Smooth muscle cell (in vitro differentiated cells): Measurements from ENCODE around the gene TUBA1A. TPM values are rescaled to one million over a fixed set of nuclear protein-coding genes. Genes with fewer than 3 reads are reported as not detected.
"Not testable (repeated sequence)": the region's sequence is repeated elsewhere in the genome, so short reads cannot be mapped to it uniquely, and the experiment has no call there.

Experiments used
- DNase-seq: peaks from one replicate; lab custom pipeline; 2025; ENCODE audit not compliant: unreplicated experiment; lab: John Stamatoyannopoulos, UW
- H2AFZ ChIP-seq: fragments of 200-600 bp; sonication (generic); 2 replicates; pipeline ENCODE4 v1.6.0; 2016; ENCODE audit warnings: antibody characterized with exemption, low read depth, mild to moderate bottlenecking
- H3F3A ChIP-seq: fragments of 200-600 bp; sonication (generic); 2 replicates; pipeline ENCODE4 v1.6.0; 2017; ENCODE audit warnings: antibody characterized with exemption, low read depth
- H3K27ac ChIP-seq: fragments of 200-600 bp; sonication (generic); 2 replicates; pipeline ENCODE4 v1.5.1; 2016; ENCODE audit warnings: low read depth, mild to moderate bottlenecking
- H3K27me3 ChIP-seq: fragments of 200-600 bp; sonication (generic); 2 replicates; pipeline ENCODE4 v1.6.1; 2016; ENCODE audit warnings: low read depth, mild to moderate bottlenecking
- H3K36me3 ChIP-seq: fragments of 200-600 bp; sonication (generic); 2 replicates; pipeline ENCODE4 v1.5.1; 2016; ENCODE audit warnings: low read depth
- H3K4me1 ChIP-seq: fragments of 200-600 bp; sonication (generic); 2 replicates; pipeline ENCODE4 v1.5.1; 2016; ENCODE audit warnings: low read depth
- H3K4me2 ChIP-seq: fragments of 200-600 bp; sonication (generic); 2 replicates; pipeline ENCODE4 v1.6.0; 2016; ENCODE audit warnings: mild to moderate bottlenecking
- H3K4me3 ChIP-seq: fragments of 200-600 bp; sonication (generic); 2 replicates; pipeline ENCODE4 v1.5.1; 2016; ENCODE audit warnings: mild to moderate bottlenecking
- H3K79me2 ChIP-seq: fragments of 200-600 bp; sonication (generic); 2 replicates; pipeline ENCODE4 v1.6.0; 2016; ENCODE audit warnings: low read depth, mild to moderate bottlenecking
- H3K9ac ChIP-seq: fragments of 200-600 bp; sonication (generic); 2 replicates; pipeline ENCODE4 v1.6.0; 2016; ENCODE audit warnings: low read depth
- H3K9me3 ChIP-seq: fragments of 200-600 bp; sonication (generic); replicated peaks from 2 replicates; pipeline ENCODE4 v1.5.1; 2016; ENCODE audit warnings: low read depth
- H4K20me1 ChIP-seq: fragments of 200-600 bp; sonication (generic); 2 replicates; pipeline ENCODE4 v1.6.0; 2016; ENCODE audit warnings: low read depth
- WGBS: methylation state at CpG from one replicate; pipeline ENCODE4 v1.1.7; 2016; ENCODE audit warnings: low lambda C conversion rate; 5-methylcytosine and 5-hydroxymethylcytosine counted together
- polyA plus RNA-seq: library from polyadenylated mRNA; unstranded; fragments of >200 nt; fragmentation: Nextera tagmentation; extraction: Ambion mirVana; gene quantifications from 2 replicates; pipeline ENCODE4 v1.2.1, GENCODE V29; 2016
- total RNA-seq: library from RNA; depleted of rRNA; stranded (reverse); fragments of >200 nt; gene quantifications from 2 replicates; pipeline ENCODE4 v1.2.3, GENCODE V29; 2014
- TF ChIP-seq, protein P1 (sequence below): fragments of 200-600 bp; sonication (generic); IDR thresholded peaks from 2 replicates; pipeline ENCODE4 v1.5.1; 2017; ENCODE audit warnings: borderline replicate concordance, mild to moderate bottlenecking, antibody characterized with exemption; ENCODE audit not compliant: insufficient read depth, poor library complexity, severe bottlenecking

TUBA1A gene
- total and polyA plus RNA-seq, 2 experiments from 2014 or later, result 1,161 to 1,375 TPM

DNA sequence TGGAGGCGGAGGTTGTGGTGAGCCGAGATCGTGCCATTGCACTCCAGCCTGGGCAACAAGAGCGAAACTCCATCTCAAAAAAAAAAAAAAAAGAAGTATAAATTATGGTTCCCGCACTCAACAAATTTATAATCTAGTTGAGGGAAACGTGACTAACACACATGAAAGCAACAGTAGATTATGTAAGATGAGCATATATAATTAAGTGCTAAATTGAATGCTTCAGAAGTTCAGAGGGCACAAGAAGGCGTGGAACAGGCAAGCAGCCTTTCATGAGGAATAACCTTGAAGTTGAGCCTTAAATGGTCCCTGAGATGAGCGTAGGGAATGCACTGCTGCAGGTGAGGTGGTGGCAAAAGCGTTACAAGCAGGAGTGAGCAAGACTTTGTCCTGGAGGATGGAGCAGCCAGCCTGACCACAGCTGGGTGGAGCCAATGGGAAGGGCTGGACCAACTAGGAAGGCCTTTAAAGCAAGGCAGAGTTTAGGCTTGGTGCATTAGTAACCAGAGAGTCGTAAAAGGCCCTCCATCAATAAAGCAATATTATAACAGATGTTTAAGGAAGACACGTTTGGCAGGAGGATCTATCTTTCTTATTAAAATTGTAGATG lies 30.6 kb upstream of the TUBA1A start:
- Histone ChIP-seq H3K4me2 (no peak overlapping the region), H3F3A (peaks cover 6% of the 10 kb centered on the region), H3K79me2 (no peaks in the 10 kb centered on the region), H3K4me1 (peaks cover 31% of the 10 kb centered on the region), H2AFZ (no peak overlapping the region), H3K4me3 (no peak overlapping the region), H3K9me3 (no peaks in the 10 kb centered on the region), H4K20me1 (no peaks in the 10 kb centered on the region), H3K36me3 (no peaks in the 10 kb centered on the region), H3K27ac (no peak overlapping the region), H3K27me3 (no peaks in the 10 kb centered on the region), H3K9ac (no peak overlapping the region)
- no peak for DNase-seq
- WGBS, result 91% methylated on average over 8 of the region's 11 CpGs
- TF ChIP-seq, protein P1, sequence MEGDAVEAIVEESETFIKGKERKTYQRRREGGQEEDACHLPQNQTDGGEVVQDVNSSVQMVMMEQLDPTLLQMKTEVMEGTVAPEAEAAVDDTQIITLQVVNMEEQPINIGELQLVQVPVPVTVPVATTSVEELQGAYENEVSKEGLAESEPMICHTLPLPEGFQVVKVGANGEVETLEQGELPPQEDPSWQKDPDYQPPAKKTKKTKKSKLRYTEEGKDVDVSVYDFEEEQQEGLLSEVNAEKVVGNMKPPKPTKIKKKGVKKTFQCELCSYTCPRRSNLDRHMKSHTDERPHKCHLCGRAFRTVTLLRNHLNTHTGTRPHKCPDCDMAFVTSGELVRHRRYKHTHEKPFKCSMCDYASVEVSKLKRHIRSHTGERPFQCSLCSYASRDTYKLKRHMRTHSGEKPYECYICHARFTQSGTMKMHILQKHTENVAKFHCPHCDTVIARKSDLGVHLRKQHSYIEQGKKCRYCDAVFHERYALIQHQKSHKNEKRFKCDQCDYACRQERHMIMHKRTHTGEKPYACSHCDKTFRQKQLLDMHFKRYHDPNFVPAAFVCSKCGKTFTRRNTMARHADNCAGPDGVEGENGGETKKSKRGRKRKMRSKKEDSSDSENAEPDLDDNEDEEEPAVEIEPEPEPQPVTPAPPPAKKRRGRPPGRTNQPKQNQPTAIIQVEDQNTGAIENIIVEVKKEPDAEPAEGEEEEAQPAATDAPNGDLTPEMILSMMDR, result no peak

DNA sequence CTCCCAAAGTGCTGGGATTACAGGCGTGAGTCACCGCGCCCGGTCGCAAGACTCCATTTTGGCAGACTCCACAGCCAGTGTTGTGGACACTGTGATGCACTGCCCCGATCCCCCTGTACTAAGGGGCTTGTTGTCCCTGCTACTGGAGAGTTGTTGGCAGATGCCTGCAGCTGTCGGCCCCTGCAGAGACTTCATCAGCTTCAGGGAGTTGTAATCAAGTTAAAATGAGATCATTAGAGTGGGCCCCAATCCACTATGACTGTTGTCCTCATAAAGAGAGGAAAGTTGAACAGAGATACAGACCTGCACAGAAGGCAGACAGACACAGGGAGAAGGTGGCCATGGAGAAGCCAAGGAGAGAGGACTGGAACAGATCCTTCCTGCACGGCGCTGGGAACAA lies 23.7 kb upstream of the TUBA1A start:
- H3K4me1 ChIP-seq, result peaks cover 22% of the 10 kb centered on the region
- no peaks in the 10 kb centered on the region for H3K36me3 ChIP-seq
- TF ChIP-seq, protein P1, result no peak
- no peaks in the 10 kb centered on the region for H3K27me3 ChIP-seq
- H4K20me1 ChIP-seq, result no peaks in the 10 kb centered on the region
- no peaks in the 10 kb centered on the region for H3K79me2 ChIP-seq
- no peak overlapping the region for H3K4me2 ChIP-seq
- H3K27ac ChIP-seq, result no peak overlapping the region
- H3K9ac ChIP-seq, result no peak overlapping the region
- H3K9me3 ChIP-seq, result no peaks in the 10 kb centered on the region
- no peak overlapping the region for H3K4me3 ChIP-seq
- no peak overlapping the region for H2AFZ ChIP-seq
- DNase-seq, result no peak
- H3F3A ChIP-seq, result peaks cover 8% of the 10 kb centered on the region
- WGBS, result 96% methylated on average over 9 of the region's 9 CpGs

DNA sequence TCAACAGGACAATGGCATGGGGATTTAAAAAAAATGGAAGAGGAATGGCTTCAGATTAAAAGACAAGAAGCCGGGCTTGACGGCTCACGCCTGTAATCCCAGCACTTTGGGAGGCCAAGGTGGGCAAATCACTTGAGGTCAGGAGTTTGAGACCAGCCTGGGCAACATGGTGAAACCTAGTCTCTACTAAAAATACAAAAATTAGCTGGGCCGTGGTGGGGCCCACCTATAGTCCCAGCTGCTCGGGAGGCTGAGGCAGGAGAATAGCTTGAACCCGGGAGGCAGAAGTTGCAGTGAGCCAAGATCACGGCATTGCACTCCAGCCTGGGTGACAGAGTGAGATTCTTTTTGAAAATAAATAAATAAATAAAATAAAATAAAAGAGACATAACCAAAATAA lies 21.8 kb upstream of the TUBA1A start:
- not testable (repeated sequence) for H3K4me2 ChIP-seq, H3F3A ChIP-seq, H3K79me2 ChIP-seq, H3K4me3 ChIP-seq, H3K9me3 ChIP-seq, H3K36me3 ChIP-seq, H3K27me3 ChIP-seq, H4K20me1 ChIP-seq, H2AFZ ChIP-seq, H3K27ac ChIP-seq, H3K9ac ChIP-seq, DNase-seq
- peaks cover 15% of the 10 kb centered on the region for H3K4me1 ChIP-seq
- 91% methylated on average over 7 of the region's 7 CpGs for whole genome bisulfite sequencing

DNA sequence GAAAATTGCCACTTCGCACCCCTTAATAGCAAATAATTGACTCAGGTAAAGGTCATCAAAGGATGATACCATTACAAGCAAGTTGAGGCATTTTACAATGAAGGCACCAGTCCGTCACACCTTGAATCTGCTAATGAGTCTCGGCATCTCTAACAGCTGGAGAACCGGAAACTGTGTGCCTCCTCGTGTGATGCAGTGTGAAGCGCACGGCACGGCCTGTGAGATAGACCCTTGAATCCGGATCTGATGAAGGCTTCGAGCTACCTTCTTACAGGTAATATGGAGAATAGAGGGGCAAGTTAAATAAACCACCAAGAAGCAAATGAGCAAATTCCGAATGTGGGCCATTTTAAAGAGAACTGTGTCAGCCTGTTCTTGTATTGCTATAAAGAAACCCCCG lies 19.8 kb upstream of the TUBA1A start:
- no peak for DNase-seq
- H4K20me1 ChIP-seq, result no peaks in the 10 kb centered on the region
- 88% methylated on average over 12 of the region's 12 CpGs for WGBS
- no peaks in the 10 kb centered on the region for H3F3A ChIP-seq
- H3K36me3 ChIP-seq, result no peaks in the 10 kb centered on the region
- TF ChIP-seq, protein P1, result no peak
- H3K4me2 ChIP-seq, result no peak overlapping the region
- H3K27ac ChIP-seq, result no peak overlapping the region
- no peak overlapping the region for H3K4me3 ChIP-seq
- no peaks in the 10 kb centered on the region for H3K9me3 ChIP-seq
- H3K4me1 ChIP-seq, result no peaks in the 10 kb centered on the region
- H3K9ac ChIP-seq, result no peak overlapping the region
- H3K79me2 ChIP-seq, result no peaks in the 10 kb centered on the region
- H2AFZ ChIP-seq, result no peak overlapping the region
- no peaks in the 10 kb centered on the region for H3K27me3 ChIP-seq
